ENCODE measurements around the gene KIN.

- TF ChIP-seq REST (tag by site-specific recombination; IDR thresholded peaks at IDR 0.05) (no peak), ZNF549 (tag by site-specific recombination; IDR thresholded peaks at IDR 0.05) (no peak)
Observed at GRCh38 chr10:7750222-7750621, 37.6 kb downstream of the KIN start.
